GM12873 (cell line): ENCODE results near the gene ZDHHC12.

Experiments
- CTCF ChIP-seq: IDR thresholded peaks from 2 replicates; pipeline ENCODE4 v1.5.1; 2012; ENCODE audit warnings: low read depth, mild to moderate bottlenecking, moderate library complexity, low read length, control low read depth; ENCODE audit not compliant: insufficient read depth; ENCODE audit errors: missing control alignments

Gene ZDHHC12

DNA sequence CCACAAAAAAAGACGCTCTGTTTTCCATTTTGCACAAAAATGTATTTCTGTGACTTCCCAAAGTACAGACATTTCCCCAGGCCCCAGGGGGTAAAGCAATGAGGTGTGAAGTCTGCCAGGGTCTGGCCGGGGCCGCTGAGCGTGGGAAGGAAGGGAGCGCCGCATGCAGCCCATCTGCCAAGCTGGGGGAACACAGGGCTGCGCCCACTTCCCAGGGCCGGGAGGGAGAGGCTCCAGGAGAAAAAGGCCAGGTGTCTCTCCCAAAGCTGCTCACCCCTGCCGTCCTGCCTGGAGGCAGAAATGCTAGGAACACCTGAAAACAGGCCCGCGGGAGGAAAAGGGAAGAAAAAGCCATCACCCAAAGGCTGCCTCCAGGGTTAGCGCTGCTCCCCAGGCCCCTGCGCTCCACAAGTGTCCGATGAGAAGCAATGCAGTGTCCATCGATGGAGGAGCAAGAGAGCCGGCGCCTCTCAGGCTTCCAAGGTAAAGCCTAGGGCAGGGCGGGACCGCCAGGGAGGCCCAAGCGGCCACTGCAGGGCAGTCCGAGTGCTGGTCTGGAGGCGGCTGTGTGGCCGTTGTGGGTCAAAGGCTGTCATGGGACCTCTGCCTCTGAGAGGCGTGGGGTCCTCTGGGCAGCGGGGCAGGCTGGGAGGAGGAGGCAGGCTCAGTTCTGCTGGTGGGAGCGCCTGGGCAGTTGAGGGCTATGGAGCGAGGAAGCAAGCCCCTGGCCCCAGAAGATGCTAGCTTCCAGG, 6.0 kb upstream of the ZDHHC12 start:
- TF ChIP-seq CTCF: no peak

GRCh38 chr9:128729302-128729701, 5.4 kb upstream of the ZDHHC12 start:
- TF ChIP-seq CTCF: no peak

DNA sequence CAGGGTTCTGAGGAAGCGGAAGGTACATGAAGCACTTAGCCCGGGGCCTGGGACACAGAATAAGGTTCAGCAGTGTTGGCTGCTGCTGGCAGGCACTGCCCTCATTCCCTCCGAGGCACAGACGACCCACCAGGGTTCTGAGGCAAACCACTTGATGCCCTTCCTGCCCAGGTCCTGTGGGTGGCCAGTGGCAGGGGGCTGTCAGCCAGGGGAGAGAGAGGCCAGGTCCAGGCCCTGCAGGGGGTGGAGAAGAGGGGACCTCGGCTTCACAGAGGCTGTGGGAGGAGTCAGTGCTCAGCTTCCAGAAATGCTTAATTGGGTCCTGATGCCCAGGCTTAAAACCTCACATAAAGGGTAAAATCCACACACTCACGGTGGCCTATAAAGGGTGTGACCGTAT, 4.4 kb upstream of the ZDHHC12 start:
- no peak for TF ChIP-seq CTCF

- no peak for TF ChIP-seq CTCF
Measured at GRCh38 chr9:128727640-128728248, 3.8 kb upstream of the ZDHHC12 start.

GRCh38 chr9:128724744-128725211, 851 bp upstream of the ZDHHC12 start:
- no peak for TF ChIP-seq CTCF

GRCh38 chr9:128723352-128723865, 518 bp downstream of the ZDHHC12 start:
- no peak for TF ChIP-seq CTCF
